ENCODE data around the gene FLOT1.

FLOT1 gene

GRCh38 chr6:30769853-30770524 lies 27.5 kb upstream of the FLOT1 start:
- Histone ChIP-seq H3K4me1 (ENCODE audit: low read length) (no peaks in the 10 kb centered on the region), H3K79me2 (ENCODE audit: low read length) (no peaks in the 10 kb centered on the region), H3K27me3 (replicated peaks; ENCODE audit: insufficient read depth, low read length) (no peaks in the 10 kb centered on the region), H3F3A (ENCODE audit: insufficient read depth, low read length) (no peaks in the 10 kb centered on the region), H3K36me3 (replicated peaks; ENCODE audit: insufficient read depth, low read length) (no peaks in the 10 kb centered on the region), H3K27ac (ENCODE audit: low read length) (no peak overlapping the region), H3K4me2 (ENCODE audit: low read depth, low read length) (no peak overlapping the region), H3K4me3 (ENCODE audit: low read length) (no peak overlapping the region), H4K20me1 (ENCODE audit: insufficient read depth, low read length) (no peaks in the 10 kb centered on the region), H2AFZ (ENCODE audit: low read length) (no peak overlapping the region), H3K9me3 (replicated peaks; ENCODE audit: insufficient read depth, low read length) (no peaks in the 10 kb centered on the region), H3K9me2 (replicated peaks; ENCODE audit: insufficient read depth, low read length) (no peaks in the 10 kb centered on the region), H3K9ac (ENCODE audit: low read length) (no peak overlapping the region)
- TF ChIP-seq EZH2phosphoT487 (IDR thresholded peaks at IDR 0.05; ENCODE audit: low read length), result no peak
- TF ChIP-seq CTCF (IDR thresholded peaks at IDR 0.05; ENCODE audit: low read length), result no peak
- TF ChIP-seq EZH2 (optimal IDR thresholded peaks at IDR 0.05; ENCODE audit: low read depth, low read length), result no peak
- no peak for DNase-seq

GRCh38 chr6:30769088-30769852 lies 26.8 kb upstream of the FLOT1 start:
- Histone ChIP-seq H4K20me1 (ENCODE audit: insufficient read depth, low read length) (no peaks in the 10 kb centered on the region), H3K4me1 (ENCODE audit: low read length) (no peaks in the 10 kb centered on the region), H3K9ac (ENCODE audit: low read length) (no peak overlapping the region), H2AFZ (ENCODE audit: low read length) (no peak overlapping the region), H3K4me3 (ENCODE audit: low read length) (no peak overlapping the region), H3K4me2 (ENCODE audit: low read depth, low read length) (no peak overlapping the region), H3F3A (ENCODE audit: insufficient read depth, low read length) (no peaks in the 10 kb centered on the region), H3K9me2 (replicated peaks; ENCODE audit: insufficient read depth, low read length) (no peaks in the 10 kb centered on the region), H3K27me3 (replicated peaks; ENCODE audit: insufficient read depth, low read length) (peaks cover under 1% of the 10 kb centered on the region), H3K9me3 (replicated peaks; ENCODE audit: insufficient read depth, low read length) (no peaks in the 10 kb centered on the region), H3K79me2 (ENCODE audit: low read length) (no peaks in the 10 kb centered on the region), H3K36me3 (replicated peaks; ENCODE audit: insufficient read depth, low read length) (no peaks in the 10 kb centered on the region), H3K27ac (ENCODE audit: low read length) (no peak overlapping the region)
- TF ChIP-seq EZH2phosphoT487 (IDR thresholded peaks at IDR 0.05; ENCODE audit: low read length) (no peak), EZH2 (optimal IDR thresholded peaks at IDR 0.05; ENCODE audit: low read depth, low read length) (no peak), CTCF (IDR thresholded peaks at IDR 0.05; ENCODE audit: low read length) (no peak)
- DNase-seq, result no peak

- H3K79me2 ChIP-seq (ENCODE audit: low read length), result no peaks in the 10 kb centered on the region
- no peak overlapping the region for H3K9ac ChIP-seq (ENCODE audit: low read length)
- H3K27ac ChIP-seq (ENCODE audit: low read length), result no peak overlapping the region
- H3K9me3 ChIP-seq (replicated peaks; ENCODE audit: insufficient read depth, low read length), result no peaks in the 10 kb centered on the region
- no peak overlapping the region for H3K4me2 ChIP-seq (ENCODE audit: low read depth, low read length)
- DNase-seq, result no peak
- no peaks in the 10 kb centered on the region for H3K36me3 ChIP-seq (replicated peaks; ENCODE audit: insufficient read depth, low read length)
- H3K4me1 ChIP-seq (ENCODE audit: low read length), result no peaks in the 10 kb centered on the region
- no peak overlapping the region for H2AFZ ChIP-seq (ENCODE audit: low read length)
- H4K20me1 ChIP-seq (ENCODE audit: insufficient read depth, low read length), result no peaks in the 10 kb centered on the region
- no peaks in the 10 kb centered on the region for H3K9me2 ChIP-seq (replicated peaks; ENCODE audit: insufficient read depth, low read length)
- H3K27me3 ChIP-seq (replicated peaks; ENCODE audit: insufficient read depth, low read length), result peaks cover 6% of the 10 kb centered on the region
- no peak for TF ChIP-seq EZH2phosphoT487 (IDR thresholded peaks at IDR 0.05; ENCODE audit: low read length)
- H3K4me3 ChIP-seq (ENCODE audit: low read length), result no peak overlapping the region
- no peaks in the 10 kb centered on the region for H3F3A ChIP-seq (ENCODE audit: insufficient read depth, low read length)
Observed at GRCh38 chr6:30768634-30769087, 26.2 kb upstream of the FLOT1 start.

- H3K4me2 ChIP-seq (ENCODE audit: low read depth, low read length), result no peak overlapping the region
- H3K9ac ChIP-seq (ENCODE audit: low read length), result no peak overlapping the region
- H3K4me3 ChIP-seq (ENCODE audit: low read length), result no peak overlapping the region
- H3K9me2 ChIP-seq (replicated peaks; ENCODE audit: insufficient read depth, low read length), result no peaks in the 10 kb centered on the region
- no peaks in the 10 kb centered on the region for H3K79me2 ChIP-seq (ENCODE audit: low read length)
- H4K20me1 ChIP-seq (ENCODE audit: insufficient read depth, low read length), result no peaks in the 10 kb centered on the region
- no peaks in the 10 kb centered on the region for H3K9me3 ChIP-seq (replicated peaks; ENCODE audit: insufficient read depth, low read length)
- H2AFZ ChIP-seq (ENCODE audit: low read length), result no peak overlapping the region
- H3K36me3 ChIP-seq (replicated peaks; ENCODE audit: insufficient read depth, low read length), result no peaks in the 10 kb centered on the region
- H3K27ac ChIP-seq (ENCODE audit: low read length), result no peak overlapping the region
- no peaks in the 10 kb centered on the region for H3K4me1 ChIP-seq (ENCODE audit: low read length)
- peaks cover 6% of the 10 kb centered on the region for H3K27me3 ChIP-seq (replicated peaks; ENCODE audit: insufficient read depth, low read length)
- no peaks in the 10 kb centered on the region for H3F3A ChIP-seq (ENCODE audit: insufficient read depth, low read length)
- no peak for TF ChIP-seq CTCF (IDR thresholded peaks at IDR 0.05; ENCODE audit: low read length)
- TF ChIP-seq EZH2 (optimal IDR thresholded peaks at IDR 0.05; ENCODE audit: low read depth, low read length), result no peak
- no peak for TF ChIP-seq EZH2phosphoT487 (IDR thresholded peaks at IDR 0.05; ENCODE audit: low read length)
- no peak for DNase-seq
Observed at GRCh38 chr6:30767944-30768301, 25.4 kb upstream of the FLOT1 start.
